ENCODE data around the gene EXOSC7. TPM values are rescaled to one million over a fixed set of nuclear protein-coding genes. Genes with fewer than 3 reads are reported as not detected.
A peak's percentile ranks its signal among the peaks of the same experiment; 100 is the strongest.

EXOSC7 gene
- total RNA-seq, 2 experiments from 2014 or later: 28.1 to 28.4 TPM

- no peak for ATAC-seq (ENCODE audit: poor library complexity)
Observed at GRCh38 chr3:44963571-44964325, 12.3 kb upstream of the EXOSC7 start.

GRCh38 chr3:44965165-44965564 lies 10.9 kb upstream of the EXOSC7 start:
- H3K27me3 Mint-ChIP-seq: no peaks in the 10 kb centered on the region
- DNase-seq: no peak
- Histone ChIP-seq H3K27me3 (ENCODE audit: control insufficient read depth in 1 of 2, insufficient read depth in 2 of 2, low read length in 2 of 2) (no peaks in the 10 kb centered on the region), H3K27ac (ENCODE audit: low read depth in 1 of 2, low read length in 2 of 2) (no peak overlapping the region), H3K9me3 (ENCODE audit: control insufficient read depth in 1 of 2, insufficient read depth in 1 of 2, low read length in 2 of 2) (no peaks in the 10 kb centered on the region), H3K36me3 (ENCODE audit: insufficient read depth, low read length) (no peaks in the 10 kb centered on the region), H3K4me1 (ENCODE audit: insufficient read depth, low read length) (peaks cover 21% of the 10 kb centered on the region), H3K4me3 (ENCODE audit: low read length) (no peak overlapping the region)
- no peak overlapping the region for H3K27ac Mint-ChIP-seq
- H3K4me1 Mint-ChIP-seq (ENCODE audit: low read depth): peaks cover 83% of the 10 kb centered on the region
- no peaks in the 10 kb centered on the region for H3K9me3 Mint-ChIP-seq
- no peaks in the 10 kb centered on the region for H3K36me3 Mint-ChIP-seq (ENCODE audit: low read depth)
- no peak for TF ChIP-seq CTCF (IDR thresholded peaks at IDR 0.05)
- intact Hi-C loops (cut with DNase I, micrococcal nuclease): no loop called here
- POLR2A ChIA-PET: interaction anchor here (0.6 kb wide), 1 partner anchor 11 kb away, joined by 3 read pairs; the partner anchor contains the start of genes EXOSC7 and ZDHHC3
- H3K4me3 Mint-ChIP-seq: no peak overlapping the region
- no peak for ATAC-seq (ENCODE audit: poor library complexity)
- CTCF ChIA-PET: interaction anchor here (0.6 kb wide), 1 partner anchor 752 kb away, joined by 3 read pairs; no protein-coding TSS in a partner anchor

More at GRCh38 chr3:44963571-44964325, 12.3 kb upstream of the EXOSC7 start:
- intact Hi-C loops (cut with DNase I, micrococcal nuclease): no loop called here
- Mint-ChIP-seq H3K4me1 (ENCODE audit: low read depth) (peaks cover 69% of the 10 kb centered on the region), H3K36me3 (ENCODE audit: low read depth) (peaks cover 9% of the 10 kb centered on the region), H3K27me3 (no peaks in the 10 kb centered on the region), H3K9me3 (no peaks in the 10 kb centered on the region), H3K4me3 (no peak overlapping the region), H3K27ac (no peak overlapping the region)
- Histone ChIP-seq H3K4me3 (ENCODE audit: low read length) (no peak overlapping the region), H3K9me3 (ENCODE audit: control insufficient read depth in 1 of 2, insufficient read depth in 1 of 2, low read length in 2 of 2) (no peaks in the 10 kb centered on the region), H3K27ac (ENCODE audit: low read depth in 1 of 2, low read length in 2 of 2) (no peak overlapping the region), H3K4me1 (ENCODE audit: insufficient read depth, low read length) (peaks cover 7% of the 10 kb centered on the region), H3K27me3 (ENCODE audit: control insufficient read depth in 1 of 2, insufficient read depth in 2 of 2, low read length in 2 of 2) (no peaks in the 10 kb centered on the region), H3K36me3 (ENCODE audit: insufficient read depth, low read length) (peaks cover 7% of the 10 kb centered on the region)
- no peak for DNase-seq
- ChIA-PET POLR2A (no interaction called here), CTCF (no interaction called here)
- no peak for TF ChIP-seq CTCF (IDR thresholded peaks at IDR 0.05)

- ChIA-PET CTCF (no interaction called here), POLR2A (interaction anchor here (1.9 kb wide), 1 partner anchor 9 kb away, joined by 12 read pairs; the partner anchor contains the start of genes EXOSC7 and ZDHHC3)
- Histone ChIP-seq H3K4me1 (ENCODE audit: insufficient read depth, low read length) (peaks cover 23% of the 10 kb centered on the region), H3K27me3 (ENCODE audit: control insufficient read depth in 1 of 2, insufficient read depth in 2 of 2, low read length in 2 of 2) (no peaks in the 10 kb centered on the region), H3K4me3 (ENCODE audit: low read length) (no peak overlapping the region), H3K36me3 (ENCODE audit: insufficient read depth, low read length) (no peaks in the 10 kb centered on the region), H3K27ac (ENCODE audit: low read depth in 1 of 2, low read length in 2 of 2) (no peak overlapping the region), H3K9me3 (ENCODE audit: control insufficient read depth in 1 of 2, insufficient read depth in 1 of 2, low read length in 2 of 2) (no peaks in the 10 kb centered on the region)
- DNase-seq (peak in 2 of 14 experiments; percentile 17 to 19), ATAC-seq (ENCODE audit: poor library complexity) (no peak)
- no peak overlapping the region for H3K4me3 Mint-ChIP-seq
- H3K9me3 Mint-ChIP-seq: no peaks in the 10 kb centered on the region
- H3K27ac Mint-ChIP-seq: no peak overlapping the region
- H3K27me3 Mint-ChIP-seq: no peaks in the 10 kb centered on the region
- intact Hi-C loops (cut with DNase I, micrococcal nuclease): no loop called here
- H3K4me1 Mint-ChIP-seq (ENCODE audit: low read depth): peaks cover 92% of the 10 kb centered on the region
- H3K36me3 Mint-ChIP-seq (ENCODE audit: low read depth): no peaks in the 10 kb centered on the region
- TF ChIP-seq CTCF (IDR thresholded peaks at IDR 0.05): no peak
Observed at GRCh38 chr3:44966795-44967278, 9.2 kb upstream of the EXOSC7 start.
